T-helper 2 cell treated with Interferon-gamma antibody and Interleukin-4, amounts not matched to agents 100 ng/mL and 5 ng/mL, for 36 hours (primary cell): ENCODE measurements around the gene WDR89. TPM values are rescaled to one million over a fixed set of nuclear protein-coding genes. Genes with fewer than 3 reads are reported as not detected.
"Not testable (repeated sequence)": the region's sequence is repeated elsewhere in the genome, so short reads cannot be mapped to it uniquely, and the experiment has no call there.

Experiments
- intact Hi-C: fragments of 100-400 bp; cut with micrococcal nuclease; formaldehyde crosslinking; loops from one replicate; pipeline ENCODE4 v1.15.1; 2023
- total RNA-seq: library from RNA; stranded (reverse); gene quantifications from 2 replicates; pipeline ENCODE4 v1.2.3, GENCODE V29; 2022

WDR89 gene
- total RNA-seq, 1 donor from 2014 or later, result 22.1 TPM

DNA sequence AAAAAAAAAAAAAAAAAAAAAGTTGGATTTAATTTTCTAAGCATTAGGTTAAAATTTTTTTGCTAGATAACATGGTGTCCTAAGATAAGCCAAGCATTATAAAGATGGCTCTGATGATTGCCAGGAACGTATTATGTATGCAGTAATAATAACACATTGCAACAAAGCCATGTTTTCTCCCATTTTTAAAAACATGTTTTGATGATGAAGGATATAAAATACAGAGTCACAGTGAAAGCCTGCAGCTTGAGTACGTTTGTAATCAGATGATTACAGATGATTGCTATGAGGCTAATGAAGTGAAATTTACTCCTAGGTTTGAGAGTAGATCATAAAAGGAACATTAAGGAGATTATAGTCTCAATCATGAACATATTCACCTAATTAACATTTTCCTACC lies 13.3 kb upstream of the WDR89 start:
- intact Hi-C loops, result no loop called here

DNA sequence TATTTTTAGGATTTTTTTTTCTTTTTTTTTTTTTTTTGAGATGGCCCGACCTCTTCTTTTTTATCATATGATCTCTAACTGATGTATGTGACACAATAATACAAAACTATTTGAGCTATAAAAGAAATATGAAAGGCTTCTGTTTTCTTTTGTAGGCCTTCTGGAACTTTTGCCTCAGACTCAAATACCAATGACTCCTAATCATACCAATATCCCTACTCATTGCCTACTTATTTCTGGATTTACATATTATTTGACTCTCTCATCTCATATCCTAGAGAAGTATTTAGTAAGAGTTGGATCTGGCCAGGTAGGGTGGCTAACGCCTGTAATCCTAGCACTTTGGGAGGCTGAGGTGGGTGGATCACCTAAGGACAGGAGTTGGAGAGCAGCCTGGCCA lies 12.7 kb upstream of the WDR89 start:
- intact Hi-C loops, result no loop called here

DNA sequence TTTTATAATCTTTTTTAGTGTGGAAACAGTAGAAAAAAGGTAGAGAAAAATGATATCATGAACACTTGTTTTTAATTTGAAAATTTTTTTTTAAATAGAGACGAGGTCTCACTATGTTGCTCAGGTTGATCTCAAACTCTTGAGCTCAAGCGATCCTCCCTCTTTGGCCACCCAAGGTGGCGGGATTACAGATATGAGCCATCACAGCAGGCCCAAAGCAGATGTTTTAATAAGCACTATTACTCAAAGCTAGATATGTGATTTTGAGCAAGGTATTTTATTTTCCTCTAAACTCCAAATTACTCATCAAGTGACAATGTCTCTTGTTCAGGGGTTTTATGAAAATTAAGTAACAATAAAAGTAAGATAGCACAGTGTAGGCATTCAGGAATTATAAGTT lies 10.7 kb upstream of the WDR89 start:
- intact Hi-C loops, result no loop called here

DNA sequence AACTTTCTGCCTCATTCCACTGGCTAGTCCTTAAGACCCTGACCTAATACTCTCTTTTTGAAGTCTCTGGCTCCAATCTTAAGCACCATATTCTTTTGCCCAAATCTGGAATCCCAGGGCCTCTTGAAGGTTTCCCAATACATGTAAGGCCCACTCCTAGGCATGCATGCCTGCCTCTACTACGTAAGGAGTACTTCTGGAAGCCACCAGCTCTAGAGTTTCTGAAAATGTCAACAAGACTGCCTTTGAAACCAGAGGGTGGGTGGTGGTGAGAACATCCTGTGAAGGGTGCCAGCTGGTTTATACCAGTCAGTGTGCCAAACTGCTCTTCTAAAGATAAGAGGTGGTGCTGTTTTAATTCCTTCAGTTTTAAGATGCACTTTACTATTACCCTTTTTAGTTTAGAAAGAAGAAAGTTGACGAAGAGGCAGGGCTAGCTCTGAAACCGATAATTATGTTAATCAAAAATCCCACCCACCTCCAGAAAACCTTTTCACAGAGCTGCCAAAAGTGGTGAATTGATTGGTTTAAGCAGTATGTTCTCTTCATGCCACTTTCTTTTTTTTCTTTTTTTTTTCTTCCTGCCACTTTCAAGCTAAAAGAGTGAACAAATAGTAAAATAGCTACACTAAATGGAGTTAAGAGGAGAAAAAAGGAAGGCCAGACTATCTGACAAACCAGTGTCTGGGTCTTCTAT lies 8.7 kb upstream of the WDR89 start:
- intact Hi-C loops, result no loop called here

DNA sequence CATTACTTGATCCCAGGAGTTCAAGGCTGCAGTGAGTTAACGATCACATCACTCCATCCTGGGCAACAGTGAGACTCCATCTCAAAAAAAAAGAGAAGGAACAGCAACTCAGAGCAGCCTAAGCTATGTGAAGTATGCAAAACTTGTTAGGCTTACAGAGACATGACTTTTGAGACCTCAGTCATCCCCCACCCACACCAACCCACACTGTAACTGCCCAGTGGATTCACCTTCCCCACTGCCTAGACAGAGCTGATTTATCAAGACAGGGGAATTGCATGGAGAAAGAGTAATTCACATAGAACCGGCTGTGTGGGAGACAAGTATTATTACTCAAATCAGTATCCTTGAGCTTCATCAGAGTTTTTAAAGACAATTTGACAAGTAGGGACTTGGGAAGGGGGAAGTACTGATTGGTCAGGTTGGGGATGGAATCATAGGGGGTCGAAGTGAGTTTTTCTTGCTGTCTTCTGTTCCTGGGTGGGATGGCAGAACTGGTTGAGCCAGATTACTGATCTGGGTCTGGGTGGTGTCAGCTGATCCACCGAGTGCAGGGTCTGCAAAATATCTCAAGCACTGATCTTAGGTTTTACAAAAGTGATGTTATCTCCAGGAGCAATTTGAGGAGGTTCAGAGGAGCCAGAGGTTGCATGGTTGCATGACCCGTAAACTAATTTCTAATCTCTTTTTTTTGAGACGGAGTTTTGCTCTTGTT lies 6.2 kb upstream of the WDR89 start:
- intact Hi-C loops, result loop anchor here (10.0 kb wide), 1 partner anchor 617 kb away; no protein-coding TSS in a partner anchor

DNA sequence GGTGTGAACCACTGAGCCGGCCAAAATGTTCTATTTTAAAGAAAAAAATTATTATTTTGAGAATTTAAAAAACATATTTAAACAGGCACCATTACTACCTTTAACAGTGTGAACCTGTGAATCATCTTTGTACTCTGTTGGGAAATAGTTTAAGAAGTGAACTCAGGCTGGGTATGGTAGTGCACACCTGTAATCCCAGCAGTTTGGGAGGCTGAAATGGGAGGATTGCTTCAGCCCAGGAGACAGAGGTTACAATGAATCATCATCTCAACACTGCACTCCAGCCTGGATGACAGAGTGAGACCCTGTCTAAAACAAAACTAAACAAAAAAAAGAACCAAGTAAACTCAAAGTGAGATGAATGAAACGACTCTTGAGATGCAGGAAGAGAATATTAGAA lies 3.1 kb upstream of the WDR89 start:
- intact Hi-C loops, result loop anchor here (5.0 to 10.0 kb wide), 5 partner anchors 167 to 1458 kb away; partner anchors contain the start of genes CHURC1 and MAX

DNA sequence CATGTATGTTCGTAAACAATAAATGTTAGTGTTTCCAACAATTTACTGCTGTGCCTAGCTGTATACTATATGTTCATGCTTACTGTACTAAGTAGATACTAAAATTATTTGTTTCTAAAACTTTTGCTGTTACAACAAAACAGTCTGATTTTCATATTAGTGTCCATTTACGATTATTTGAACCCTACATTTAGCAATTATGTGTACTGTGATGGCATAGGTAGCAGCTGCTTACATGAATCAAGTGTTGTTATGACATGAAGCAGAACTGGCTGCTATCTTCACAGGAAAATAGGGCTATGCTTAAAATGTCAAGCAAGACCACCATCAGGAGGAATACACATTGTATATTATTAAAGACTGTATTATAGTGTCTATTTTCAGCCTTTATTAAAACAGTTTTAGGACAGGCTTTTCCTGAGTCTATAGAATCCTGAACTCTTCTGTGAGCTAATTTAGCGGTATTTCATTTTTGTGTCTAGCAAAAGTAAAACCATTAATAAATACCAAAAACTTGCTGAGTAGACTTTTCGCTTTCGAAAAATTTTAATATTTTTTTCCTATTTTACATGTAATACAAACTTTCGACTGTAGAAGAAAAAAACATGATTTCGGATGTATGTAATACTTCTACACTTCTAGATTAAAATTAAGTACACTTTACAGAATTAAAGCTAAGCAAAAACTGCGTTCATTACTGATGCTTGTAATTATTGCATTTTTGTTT lies 1.1 kb upstream of the WDR89 start:
- intact Hi-C loops, result loop anchor here (1.0 to 10.0 kb wide), 9 partner anchors 100 to 1459 kb away; partner anchors contain the start of genes CHURC1, MAX, PPP2R5E and ZBTB25

DNA sequence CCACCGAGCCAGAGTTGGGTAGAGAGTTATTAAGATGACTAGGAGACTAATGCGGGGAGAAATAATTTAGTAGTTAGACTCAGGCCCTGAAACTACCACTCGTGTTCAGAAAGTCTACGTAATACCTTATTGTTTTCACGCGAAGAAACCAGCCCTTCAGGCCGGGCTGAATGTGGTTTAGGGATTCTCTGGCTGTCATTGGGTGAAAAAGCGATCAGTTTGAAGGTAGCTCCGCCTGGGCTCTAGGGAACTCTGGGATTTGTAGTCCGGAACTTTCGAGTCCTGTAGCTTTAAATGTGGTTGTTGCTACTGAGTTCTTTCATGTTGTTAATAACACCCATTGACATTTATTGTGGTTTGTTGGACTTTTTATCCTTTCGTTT lies 549 bp upstream of the WDR89 start:
- intact Hi-C loops, result loop anchor here (1.0 to 10.0 kb wide), 9 partner anchors 99 to 1460 kb away; partner anchors contain the start of genes CHURC1, MAX, PPP2R5E and ZBTB25

DNA sequence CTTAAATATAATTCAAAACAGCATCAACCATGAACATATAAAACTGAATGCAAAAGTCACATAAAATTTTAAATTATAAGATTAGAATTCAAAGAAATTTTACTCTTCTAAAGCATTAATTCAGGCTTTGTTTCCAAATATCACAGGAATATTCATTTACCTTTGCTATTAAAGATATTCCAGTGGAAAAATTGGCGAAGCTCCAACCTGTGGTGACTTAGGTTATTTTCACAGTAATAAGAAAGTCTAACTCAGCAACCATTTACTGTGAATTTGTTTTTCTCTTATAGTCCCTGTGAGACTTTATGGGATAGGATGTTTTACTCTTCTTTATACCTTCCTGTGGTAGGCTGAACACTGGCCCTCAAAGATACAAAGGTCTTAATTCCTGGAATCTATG lies 3.2 kb downstream of the WDR89 start:
- intact Hi-C loops, result no loop called here

DNA sequence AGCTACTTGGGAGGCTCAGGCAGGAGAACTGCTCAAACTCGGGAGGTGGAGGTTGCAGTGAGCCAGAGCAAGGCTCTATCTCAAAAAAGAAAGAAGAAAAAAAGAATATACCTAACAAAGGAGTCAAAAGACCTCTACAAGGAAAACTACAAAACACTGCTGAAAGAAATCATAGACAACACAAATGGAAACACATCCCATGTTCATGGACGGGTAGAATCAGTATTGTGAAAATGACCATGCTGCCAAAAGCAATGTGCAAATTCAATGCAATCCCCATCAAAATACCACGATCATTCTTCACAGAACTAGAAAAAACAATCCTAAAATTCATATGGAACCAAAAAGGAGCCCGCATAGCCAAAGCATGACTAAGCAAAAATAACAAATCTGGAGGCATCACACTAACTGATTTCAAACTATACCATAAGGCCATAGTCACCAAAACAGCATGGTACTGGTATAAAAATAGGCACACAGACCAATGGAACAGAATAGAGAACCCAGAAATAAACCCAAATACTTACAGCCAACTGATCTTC lies 5.5 kb downstream of the WDR89 start:
- intact Hi-C loops, result not testable (repeated sequence)

DNA sequence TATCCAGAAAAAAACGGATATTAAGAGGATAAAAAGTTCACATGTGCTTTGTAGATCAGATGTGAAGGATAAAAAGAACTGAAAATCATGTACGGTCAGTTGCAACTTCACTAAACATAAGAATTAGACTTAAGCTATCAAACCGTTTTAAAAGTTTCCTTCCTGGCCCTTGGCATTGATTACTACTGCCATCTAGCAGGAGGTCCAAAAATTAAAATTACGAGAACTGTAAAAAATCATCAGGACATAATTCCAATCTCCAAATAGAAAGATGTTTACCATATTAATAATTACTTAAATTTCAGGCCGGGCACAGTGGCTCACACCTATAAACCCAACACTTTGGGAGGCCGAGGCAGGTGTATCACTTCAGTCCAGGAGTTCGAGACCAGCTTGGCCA lies 7.9 kb downstream of the WDR89 start:
- intact Hi-C loops, result loop anchor here (1.0 kb wide), 3 partner anchors 8 to 244 kb away; partner anchors contain the start of gene WDR89

DNA sequence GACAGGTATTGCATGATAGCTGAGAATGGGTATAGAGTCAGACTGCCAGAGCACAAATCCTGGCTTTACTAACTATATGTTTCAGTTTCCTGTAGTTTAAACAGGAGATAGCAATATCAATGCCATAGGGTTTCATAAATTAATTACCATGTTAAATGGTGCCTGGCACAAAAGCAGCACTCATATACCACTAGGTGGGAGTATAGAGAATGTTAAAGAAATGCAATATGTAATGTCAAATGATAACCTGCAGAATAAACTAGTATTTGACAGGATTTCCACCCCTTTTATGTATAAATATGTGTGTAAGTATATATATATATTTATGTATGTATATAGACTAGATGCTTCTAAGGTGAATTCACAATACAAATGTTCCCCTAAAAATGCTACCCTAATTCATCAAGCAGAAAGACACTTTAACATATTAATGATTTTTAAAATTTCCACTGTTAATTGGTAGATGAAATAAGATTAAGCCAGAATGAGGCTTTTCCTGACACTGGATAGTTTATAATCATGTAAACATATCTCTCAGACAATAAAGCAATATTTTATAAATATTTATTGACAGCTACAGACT lies 8.6 kb downstream of the WDR89 start:
- intact Hi-C loops, result loop anchor here (1.0 kb wide), 3 partner anchors 8 to 244 kb away; partner anchors contain the start of gene WDR89

DNA sequence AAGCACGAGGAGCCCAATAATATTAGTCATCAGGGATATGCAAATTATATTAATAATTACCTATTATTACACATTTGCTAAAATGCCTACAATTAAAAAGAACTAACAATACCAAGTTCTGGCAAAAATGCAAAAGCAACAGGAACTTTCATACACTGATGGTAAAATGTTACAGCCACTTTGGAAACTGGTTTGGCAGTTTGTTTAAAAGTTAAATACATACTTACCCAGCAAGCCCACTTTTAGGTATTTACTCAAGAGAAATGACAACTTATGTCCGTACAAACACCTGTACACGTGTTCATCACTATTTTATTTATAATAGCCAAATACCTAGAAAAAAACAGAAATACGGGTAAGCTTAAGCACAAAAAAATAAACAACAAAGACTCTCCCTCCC lies 17.0 kb downstream of the WDR89 start:
- intact Hi-C loops, result no loop called here

DNA sequence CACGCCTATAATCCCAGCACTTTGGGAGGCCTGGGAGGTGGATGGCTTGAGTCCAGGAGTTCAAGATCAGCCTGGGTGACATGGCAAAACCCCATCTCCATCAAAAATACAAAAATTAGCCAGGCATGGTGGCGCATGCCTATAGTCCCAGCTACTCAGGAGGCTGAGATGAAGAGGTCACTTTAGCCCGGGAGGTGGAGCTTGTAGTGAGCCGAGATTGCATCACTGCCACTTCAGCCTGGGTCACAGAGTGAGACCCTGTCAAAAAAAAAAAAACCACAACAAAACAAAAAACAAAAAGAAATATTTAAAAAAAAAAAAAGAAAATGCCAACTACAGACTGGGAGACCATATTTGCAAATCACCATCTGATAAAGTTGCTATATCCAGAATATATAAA lies 17.5 kb downstream of the WDR89 start:
- intact Hi-C loops, result no loop called here

DNA sequence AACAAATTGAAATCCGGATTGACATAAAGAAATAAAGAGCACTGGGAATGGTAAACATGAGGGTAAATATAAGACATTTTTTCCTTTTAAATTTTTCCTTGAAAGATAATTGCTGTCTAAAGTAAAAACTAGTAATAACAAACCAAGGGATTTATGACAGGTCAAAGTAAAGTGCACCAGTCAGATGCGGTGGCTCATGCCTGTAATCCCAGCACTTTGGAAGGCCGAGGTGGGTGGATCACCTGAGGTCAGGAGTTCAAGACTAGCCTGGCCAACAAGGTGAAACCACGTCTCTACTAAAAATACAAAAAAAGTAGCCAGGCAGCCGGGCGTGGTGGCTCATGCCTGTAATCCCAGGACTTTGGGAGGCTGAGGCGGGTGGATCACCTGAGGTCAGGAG lies 19.7 kb downstream of the WDR89 start:
- intact Hi-C loops, result not testable (repeated sequence)

DNA sequence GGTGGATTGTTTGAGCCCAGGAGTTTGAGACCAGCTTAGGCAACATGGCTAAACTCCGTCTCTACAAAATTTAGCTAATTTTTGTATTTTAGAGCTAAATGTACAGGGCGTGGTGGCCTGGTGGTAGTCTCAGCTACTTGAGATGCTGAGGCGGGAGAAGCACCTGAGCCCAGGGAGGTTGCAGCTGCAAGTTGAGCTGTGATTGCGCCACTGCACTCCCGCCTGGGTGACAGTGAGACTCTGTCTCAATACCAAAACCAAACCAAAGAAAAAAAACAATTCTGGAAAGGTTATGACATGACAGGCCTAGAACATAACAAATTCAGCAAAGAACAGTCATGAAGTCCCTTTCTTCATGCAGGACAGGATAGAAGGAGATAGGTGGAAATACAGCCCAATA lies 25.7 kb downstream of the WDR89 start:
- intact Hi-C loops, result no loop called here

DNA sequence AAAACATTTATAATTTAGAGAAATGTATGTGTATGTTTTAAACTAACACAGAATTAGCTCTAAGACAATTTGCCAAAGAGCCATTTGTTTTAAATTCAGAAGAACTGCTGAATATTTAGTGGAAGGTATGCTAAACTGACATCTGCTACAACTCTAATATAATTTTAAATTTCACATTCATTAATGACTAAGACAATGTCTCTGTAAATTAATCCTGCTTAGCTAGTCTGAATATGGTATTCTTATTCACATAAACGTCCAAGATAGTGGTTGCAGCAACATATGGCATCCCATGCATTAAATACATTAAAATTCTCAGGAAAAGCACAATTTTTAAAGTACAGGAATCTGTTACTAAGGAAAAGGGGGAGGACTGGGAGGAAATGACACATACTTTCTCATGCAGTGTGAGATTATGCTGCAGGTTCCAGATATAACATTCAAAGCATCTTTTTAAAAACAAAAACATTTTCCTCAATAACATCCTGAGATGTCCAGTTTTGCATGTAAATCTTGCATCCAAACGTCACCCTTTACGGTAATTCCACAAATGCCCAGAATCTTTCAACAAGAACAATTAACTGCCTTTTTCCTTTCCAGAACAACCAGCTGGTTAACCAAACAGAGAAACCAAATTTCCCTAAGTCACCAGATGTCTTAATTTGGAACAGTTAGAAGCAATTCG lies 26.9 kb downstream of the WDR89 start:
- intact Hi-C loops, result no loop called here

DNA sequence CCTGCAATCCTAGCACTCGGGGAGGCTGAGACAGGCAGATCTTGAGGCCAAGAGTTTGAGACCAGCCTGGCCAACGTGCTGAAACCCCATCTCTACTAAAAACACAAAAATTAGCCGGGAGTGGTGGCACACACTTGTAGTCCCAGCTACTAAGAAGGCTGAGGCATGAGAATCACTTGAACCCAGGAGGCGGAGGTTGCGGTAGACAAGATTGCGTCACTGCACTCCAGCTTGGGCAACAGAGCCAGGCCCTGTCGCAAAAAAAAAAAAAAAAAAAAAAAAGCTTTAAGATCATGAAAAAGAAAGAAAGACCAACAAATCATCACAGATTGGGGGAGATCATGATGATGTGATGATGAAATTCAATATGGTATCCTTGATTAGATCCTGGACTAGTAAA lies 30.6 kb downstream of the WDR89 start:
- intact Hi-C loops, result no loop called here

DNA sequence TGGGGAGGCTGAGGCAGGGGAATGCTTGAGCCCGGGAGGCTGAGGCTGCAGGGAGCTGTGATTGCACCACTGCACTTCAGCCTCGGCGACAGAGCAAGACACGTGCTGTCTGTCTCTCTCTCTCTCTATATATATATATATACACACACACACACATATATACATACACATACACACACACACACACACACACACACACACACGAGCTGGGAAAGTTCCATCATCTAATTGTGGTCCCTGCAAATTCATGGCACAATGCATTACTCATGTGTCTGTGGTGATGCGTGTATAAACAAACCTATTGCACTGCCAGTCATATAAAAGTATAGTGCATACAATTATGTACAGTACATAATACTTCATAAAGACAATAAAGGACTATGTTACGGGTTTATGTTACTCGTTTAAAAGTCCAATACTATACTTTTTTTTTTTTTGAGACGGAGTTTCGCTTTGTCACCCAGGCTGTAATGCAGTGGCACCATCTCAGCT lies 36.6 kb downstream of the WDR89 start:
- intact Hi-C loops, result no loop called here

DNA sequence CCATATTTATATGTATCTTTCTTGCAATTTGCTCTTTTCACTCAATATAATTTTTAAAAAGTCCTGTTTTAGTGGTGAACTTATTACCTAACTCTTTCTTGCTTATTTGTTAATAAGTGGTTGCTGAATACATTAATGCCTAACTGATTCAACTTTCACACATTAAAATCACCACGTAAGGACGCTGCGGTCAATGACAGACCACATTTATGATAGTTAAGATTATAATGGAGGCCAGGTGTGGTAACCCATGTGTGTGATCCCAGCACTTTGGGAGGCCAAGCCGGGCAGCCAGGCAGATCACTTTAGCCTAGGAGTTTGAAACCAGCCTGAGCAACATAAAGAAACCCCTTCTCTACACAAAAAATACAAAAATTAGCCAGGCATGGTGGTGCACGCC lies 37.0 kb downstream of the WDR89 start:
- intact Hi-C loops, result no loop called here
